Measurements from ENCODE around the gene CA11.
"Not testable (repeated sequence)": the region's sequence is repeated elsewhere in the genome, so short reads cannot be mapped to it uniquely, and the experiment has no call there.

The CA11 gene

DNA sequence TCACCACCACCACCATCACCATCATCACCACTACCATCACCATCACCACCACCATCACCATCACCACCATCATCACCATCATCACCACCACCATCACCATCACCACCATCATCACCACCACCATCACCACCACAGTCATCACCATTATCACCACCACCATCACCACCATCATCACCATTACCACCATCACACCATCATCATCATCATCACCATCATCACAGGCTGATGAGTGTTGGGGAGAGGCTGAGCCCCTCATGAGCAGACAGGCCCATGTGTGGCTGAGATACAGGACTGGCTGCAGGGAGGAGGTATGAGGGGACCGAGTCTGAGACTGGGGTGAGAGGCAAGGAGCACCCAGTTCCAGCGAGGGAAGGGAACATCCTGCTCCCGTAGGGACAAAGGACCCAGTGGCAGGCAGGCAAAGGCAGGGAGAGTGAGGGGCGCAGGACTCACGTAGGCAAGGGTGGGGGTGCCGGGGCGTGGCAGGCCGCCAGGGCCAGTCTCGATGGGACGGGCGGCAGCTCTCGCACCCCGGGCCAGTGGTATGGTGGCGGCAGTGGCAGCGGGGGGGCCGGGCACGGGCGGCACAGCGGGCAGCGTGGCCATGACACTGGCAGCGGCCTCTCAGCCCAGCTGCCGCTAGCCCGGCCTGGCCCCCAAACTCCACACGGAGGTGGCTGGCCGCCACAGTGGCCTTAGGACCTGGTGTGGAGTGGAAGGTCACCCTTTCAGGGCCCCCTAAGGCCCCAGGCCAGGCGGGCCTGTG, 24.1 kb upstream of the CA11 start:
- DNase-seq (ENCODE audit: low read depth, low spot score) = no peak

GRCh38 chr19:48668761-48669160, 22.8 kb upstream of the CA11 start:
- no peak for DNase-seq (ENCODE audit: low read depth, low spot score)

DNA sequence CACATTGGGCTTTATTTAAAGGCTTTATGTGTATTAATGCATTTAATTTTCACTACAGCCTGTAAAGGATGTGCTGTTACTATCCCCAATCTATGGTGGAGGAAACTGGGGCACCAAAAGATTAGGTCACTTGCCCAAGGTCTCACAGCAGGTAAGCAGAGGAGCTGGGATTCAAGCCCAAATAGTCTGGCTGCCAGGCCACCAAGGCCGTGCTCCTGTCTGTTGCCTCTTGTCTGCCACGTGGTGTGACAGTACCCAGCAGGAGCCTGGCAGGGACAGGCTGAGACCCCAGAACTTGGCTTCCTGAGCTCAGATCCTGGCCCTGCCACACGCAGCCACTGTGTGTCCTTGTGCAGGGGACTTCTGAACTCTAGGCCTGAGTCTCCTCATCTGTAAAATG, 22.3 kb upstream of the CA11 start:
- DNase-seq (ENCODE audit: low read depth, low spot score) = no peak

GRCh38 chr19:48665786-48666185, 19.8 kb upstream of the CA11 start:
- DNase-seq (ENCODE audit: low read depth, low spot score) = no peak

GRCh38 chr19:48664476-48664875, 18.5 kb upstream of the CA11 start:
- DNase-seq (ENCODE audit: low read depth, low spot score) = no peak

DNA sequence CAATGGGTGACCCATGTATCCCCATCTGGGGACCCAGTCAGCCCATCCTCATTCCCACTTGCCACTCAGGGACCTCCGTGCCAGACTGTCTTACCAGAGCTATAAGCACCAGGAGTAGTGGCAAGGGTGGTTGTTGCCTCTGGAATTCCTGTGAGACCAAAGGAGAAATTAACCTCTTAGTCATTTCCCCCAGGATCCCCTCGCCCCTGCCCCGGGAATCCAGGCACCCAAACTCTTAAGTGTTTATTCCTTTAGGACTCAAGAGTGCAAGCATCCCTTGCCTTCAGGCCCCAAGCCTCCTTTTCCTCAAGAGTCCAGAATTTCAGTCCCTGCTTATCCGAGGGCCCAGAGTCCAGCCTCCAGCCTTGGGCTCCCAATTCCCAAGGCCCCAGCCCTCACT, 17.7 kb upstream of the CA11 start:
- no peak for DNase-seq (ENCODE audit: low read depth, low spot score)

GRCh38 chr19:48661711-48662090, 15.7 kb upstream of the CA11 start:
- no peak for DNase-seq (ENCODE audit: low read depth, low spot score)

DNA sequence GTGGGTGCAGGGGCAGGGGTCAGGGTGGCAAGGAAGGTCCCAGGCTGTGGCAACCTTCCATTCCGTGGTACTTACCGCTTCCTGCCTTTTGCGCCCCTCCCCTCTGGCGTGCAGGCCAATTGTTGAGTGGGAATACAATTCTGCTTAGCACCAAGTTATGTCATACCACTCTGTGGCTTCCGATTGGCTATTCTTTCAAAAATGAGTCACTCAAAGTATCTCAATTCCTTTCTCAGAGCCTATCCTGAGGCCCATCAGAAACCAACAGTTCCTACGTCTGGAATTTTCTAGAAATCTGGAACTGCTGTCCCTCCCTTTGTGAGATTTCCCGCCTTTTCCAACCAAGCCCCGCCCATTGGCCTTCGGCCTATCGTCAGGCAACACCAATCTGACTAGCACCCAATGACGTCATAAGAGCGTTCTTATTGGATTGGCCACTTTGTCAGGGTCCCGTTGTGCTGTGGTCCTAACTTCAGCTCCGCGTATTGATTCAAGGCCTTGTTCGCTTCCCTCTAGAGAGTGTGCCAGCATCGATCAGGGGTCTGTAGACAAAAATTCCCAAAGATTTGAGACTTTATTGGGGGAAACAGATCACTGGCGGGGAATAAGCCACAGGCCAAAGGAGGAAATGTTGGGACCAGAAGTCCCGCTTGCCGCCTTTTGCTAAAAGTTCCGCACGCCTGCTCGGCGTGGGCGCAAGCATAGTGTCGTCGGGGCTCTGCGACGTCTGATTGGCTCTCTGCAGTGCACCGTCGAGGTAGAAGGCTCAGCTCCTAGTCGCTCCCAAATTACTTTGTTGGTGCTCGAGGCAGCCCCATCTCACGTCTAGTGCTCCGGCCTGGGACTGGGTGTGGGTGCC, 15.1 kb upstream of the CA11 start:
- DNase-seq (ENCODE audit: low read depth, low spot score) = peak; percentile 69

DNA sequence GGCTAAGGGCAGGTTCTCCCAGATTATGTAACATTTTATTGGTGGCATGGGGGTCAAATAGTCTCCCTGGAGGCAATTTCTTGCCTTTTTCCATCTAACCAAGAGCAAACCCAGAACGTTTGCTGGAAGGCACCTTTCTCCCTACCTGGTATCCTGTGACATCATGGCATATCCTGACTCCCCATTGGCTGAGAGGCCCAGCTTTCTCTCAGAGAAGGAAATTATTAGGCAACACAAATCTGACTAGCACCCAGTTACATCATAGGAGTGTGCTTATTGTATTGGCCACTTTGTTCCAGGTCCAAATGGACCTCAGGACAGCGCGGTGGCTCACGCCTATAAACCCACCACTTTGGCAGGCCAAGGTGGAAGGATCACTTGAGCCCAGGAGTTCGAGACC, 13.8 kb upstream of the CA11 start:
- no peak for DNase-seq (ENCODE audit: low read depth, low spot score)

GRCh38 chr19:48658483-48658882, 12.5 kb upstream of the CA11 start:
- DNase-seq (ENCODE audit: low read depth, low spot score) = no peak

- not testable (repeated sequence) for DNase-seq (ENCODE audit: low read depth, low spot score)
These were observed 11.8 kb upstream of the CA11 start for GRCh38 chr19:48657828-48658227.

GRCh38 chr19:48656840-48657474, 11.0 kb upstream of the CA11 start:
- peak; percentile 59 for DNase-seq (ENCODE audit: low read depth, low spot score)

- DNase-seq (ENCODE audit: low read depth, low spot score) = no peak
These were observed 8.5 kb upstream of the CA11 start for GRCh38 chr19:48654299-48655059.

GRCh38 chr19:48651683-48652048, 5.7 kb upstream of the CA11 start:
- DNase-seq (ENCODE audit: low read depth, low spot score) = no peak

GRCh38 chr19:48650974-48651682, 5.1 kb upstream of the CA11 start:
- no peak for DNase-seq (ENCODE audit: low read depth, low spot score)

DNA sequence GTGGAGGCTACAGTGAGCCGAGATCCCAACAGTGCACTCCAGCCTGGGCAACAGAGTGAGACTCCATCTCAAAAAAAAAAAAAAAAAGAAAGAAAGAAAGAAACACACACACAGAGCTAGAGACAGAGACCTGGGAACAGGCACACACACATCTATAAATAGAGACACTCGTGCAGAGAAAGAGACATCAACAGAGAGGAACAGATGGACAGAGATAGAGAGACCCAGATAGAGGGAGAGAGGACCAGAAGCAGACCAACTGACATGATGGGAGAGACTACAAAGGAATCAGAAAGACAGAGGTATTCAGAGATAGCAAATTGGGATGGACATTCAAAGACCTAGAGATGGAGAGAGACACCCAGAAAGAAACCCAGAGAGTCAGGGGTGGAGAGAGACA, 2.1 kb upstream of the CA11 start:
- no peak for DNase-seq (ENCODE audit: low read depth, low spot score)

GRCh38 chr19:48646722-48647216, 782 bp upstream of the CA11 start:
- peak; percentile 71 for DNase-seq (ENCODE audit: low read depth, low spot score)

GRCh38 chr19:48645620-48646000, 377 bp downstream of the CA11 start:
- no peak for DNase-seq (ENCODE audit: low read depth, low spot score)

GRCh38 chr19:48644839-48645619, 958 bp downstream of the CA11 start:
- no peak for DNase-seq (ENCODE audit: low read depth, low spot score)

GRCh38 chr19:48644355-48644754, 1.6 kb downstream of the CA11 start:
- no peak for DNase-seq (ENCODE audit: low read depth, low spot score)

Data from brain pericyte (primary cell).